Keratinocyte (primary cell): ENCODE measurements around the gene SERPINE1. TPM values are rescaled to one million over a fixed set of nuclear protein-coding genes. Genes with fewer than 3 reads are reported as not detected.

ENCODE experiments used
- DNase-seq: peaks from one replicate; pipeline ENCODE4 v3.0.0-alpha.2; 2011; ENCODE audit warnings: low read depth, missing footprints, low spot score
- FAIRE-seq: peaks from 2 replicates; lab custom pipeline; 2011; peaks lifted over from hg19 to GRCh38; lab: Jason Lieb, UNC
- H2AFZ ChIP-seq: 2 replicates; pipeline ENCODE4 v1.6.0; 2012; ENCODE audit warnings: low read length, control low read depth, inconsistent platforms; ENCODE audit not compliant: control insufficient read depth
- H3K27ac ChIP-seq: 2 replicates; pipeline ENCODE4 v1.5.1; 2011; ENCODE audit warnings: low read length; ENCODE audit not compliant: control insufficient read depth, insufficient read depth
- H3K27me3 ChIP-seq: 3 replicates; pipeline ENCODE4 v1.6.0; 2011; ENCODE audit warnings: low read length; ENCODE audit not compliant: control insufficient read depth, insufficient read depth; ENCODE audit errors: extremely low read depth
- H3K36me3 ChIP-seq, 2 experiments: 2 replicates in 1 of 2; 3 replicates in 1 of 2; pipeline ENCODE4 v1.5.1; 2011; ENCODE audit warnings: low read length in 2 of 2, mild to moderate bottlenecking in 1 of 2; ENCODE audit not compliant: control insufficient read depth in 2 of 2, insufficient read depth in 2 of 2; ENCODE audit errors: extremely low read depth in 1 of 2
- H3K4me1 ChIP-seq: 3 replicates; pipeline ENCODE4 v1.5.1; 2011; ENCODE audit warnings: low read length; ENCODE audit not compliant: control insufficient read depth, insufficient read depth; ENCODE audit errors: extremely low read depth
- H3K4me2 ChIP-seq: 3 replicates; pipeline ENCODE4 v1.6.0; 2011; ENCODE audit warnings: low read depth, low read length; ENCODE audit not compliant: control insufficient read depth, insufficient read depth; ENCODE audit errors: extremely low read depth
- H3K4me3 ChIP-seq, 3 experiments: fragments of 200-600 bp in 1 of 3; sonication (generic) in 1 of 3; 2 replicates in 2 of 3; 3 replicates in 1 of 3; pipeline ENCODE4 v1.5.1; 2011 to 2016; ENCODE audit warnings: low read length in 3 of 3, mild to moderate bottlenecking in 3 of 3, control low read depth in 2 of 3, inconsistent platforms in 1 of 3, low read depth in 1 of 3, mixed read lengths in 1 of 3, mixed run types in 1 of 3, moderate library complexity in 1 of 3; ENCODE audit not compliant: control insufficient read depth in 2 of 3, insufficient read depth in 2 of 3; ENCODE audit errors: extremely low read depth in 1 of 3
- H3K79me2 ChIP-seq: 2 replicates; pipeline ENCODE4 v1.6.0; 2012; ENCODE audit warnings: low read length; ENCODE audit not compliant: control insufficient read depth, insufficient read depth
- H3K9ac ChIP-seq: 3 replicates; pipeline ENCODE4 v1.6.0; 2011; ENCODE audit warnings: low read length; ENCODE audit not compliant: control insufficient read depth, insufficient read depth; ENCODE audit errors: extremely low read depth
- H3K9me1 ChIP-seq: 3 replicates; pipeline ENCODE4 v1.6.0; 2011; ENCODE audit warnings: low read length; ENCODE audit not compliant: control insufficient read depth, insufficient read depth; ENCODE audit errors: extremely low read depth
- H3K9me3 ChIP-seq: 2 replicates; pipeline ENCODE4 v1.5.1; 2012; ENCODE audit warnings: low read depth, low read length; ENCODE audit not compliant: control insufficient read depth
- H4K20me1 ChIP-seq: 3 replicates; pipeline ENCODE4 v1.6.0; 2011; ENCODE audit warnings: low read length; ENCODE audit not compliant: control insufficient read depth, insufficient read depth; ENCODE audit errors: extremely low read depth
- CTCF ChIP-seq, 3 experiments: IDR thresholded peaks in 1 of 3; conservative IDR thresholded peaks in 1 of 3; optimal IDR thresholded peaks in 1 of 3; 2 replicates in 2 of 3; 3 replicates in 1 of 3; pipeline versions ENCODE3 to v1.5.1; 2011; ENCODE audit warnings: low read length in 3 of 3, mild to moderate bottlenecking in 3 of 3, moderate library complexity in 2 of 3, control low read depth in 1 of 3, inconsistent platforms in 1 of 3; ENCODE audit not compliant: insufficient read depth in 2 of 3; ENCODE audit errors: extremely low read depth in 1 of 3
- EZH2 ChIP-seq: IDR thresholded peaks from one replicate; pipeline ENCODE4 v1.6.1; 2012; ENCODE audit warnings: inconsistent platforms, mild to moderate bottlenecking, low read length, moderate library complexity
- dilution Hi-C: fragments of 300-500 bp; cut with MboI; formaldehyde crosslinking; loops from one replicate; pipeline ENCODE4 v1.7.0; 2020; ENCODE audit warnings: low sequenced_read_pairs; ENCODE audit not compliant: extremely low pct_ligation_motif_present
- polyA plus RNA-seq, 5 experiments: library from polyadenylated mRNA; depleted of rRNA in 3 of 5; stranded (reverse) in 3 of 5; stranded (forward) in 1 of 5; unstranded in 1 of 5; fragments of >200 nt; gene quantifications; 1 replicate in 1 of 5; 2 replicates in 3 of 5; 3 replicates in 1 of 5; pipeline versions ENCODE4 v1.2.1 to v1.2.3, GENCODE V29; 2011 to 2012; ENCODE audit warnings: missing spikeins in 2 of 5, low read depth in 1 of 5, low replicate concordance in 1 of 5

Gene SERPINE1
- polyA plus RNA-seq, 1 donor (not counting 4 experiments of a cell fraction or from before 2014, with no cell fraction given): 522 TPM

GRCh38 chr7:101156277-101156676 is 29.4 kb downstream of the SERPINE1 start:
- Histone ChIP-seq H2AFZ (no peak overlapping the region), H3K36me3 (peaks cover 20 to 28% of the 10 kb centered on the region in 2 experiments), H3K27ac (peak overlapping the region; percentile 65), H3K9me1 (no peaks in the 10 kb centered on the region), H3K27me3 (no peaks in the 10 kb centered on the region), H3K9me3 (no peaks in the 10 kb centered on the region), H3K79me2 (peaks cover 20% of the 10 kb centered on the region), H3K4me3 (no peak overlapping the region), H4K20me1 (no peaks in the 10 kb centered on the region), H3K9ac (peak overlapping the region; percentile 13), H3K4me2 (peak overlapping the region; percentile 30), H3K4me1 (peaks cover 32% of the 10 kb centered on the region)
- dilution Hi-C loops: no loop called here
- DNase-seq: no peak
- FAIRE-seq: no peak
- TF ChIP-seq CTCF (optimal IDR thresholded peaks at IDR 0.05 in 1 of 3, IDR thresholded peaks at IDR 0.05 in 1 of 3, conservative IDR thresholded peaks at IDR 0.05 in 1 of 3; ENCODE audit: extremely low read depth in 1 of 3, insufficient read depth in 2 of 3, low read length in 3 of 3): peak in 1 of 3 experiments; percentile 21
- TF ChIP-seq EZH2: no peak

- TF ChIP-seq CTCF (optimal IDR thresholded peaks at IDR 0.05 in 1 of 3, IDR thresholded peaks at IDR 0.05 in 1 of 3, conservative IDR thresholded peaks at IDR 0.05 in 1 of 3; ENCODE audit: extremely low read depth in 1 of 3, insufficient read depth in 2 of 3, low read length in 3 of 3) (no peak), EZH2 (no peak)
- dilution Hi-C loops: no loop called here
- Histone ChIP-seq H3K4me3 (no peak overlapping the region), H3K9me3 (no peaks in the 10 kb centered on the region), H2AFZ (no peak overlapping the region), H3K4me2 (peak overlapping the region; percentile 30), H3K4me1 (peaks cover 32% of the 10 kb centered on the region), H3K9ac (no peak overlapping the region), H3K9me1 (no peaks in the 10 kb centered on the region), H3K79me2 (peaks cover 20% of the 10 kb centered on the region), H3K27me3 (no peaks in the 10 kb centered on the region), H4K20me1 (no peaks in the 10 kb centered on the region), H3K36me3 (peaks cover 21 to 34% of the 10 kb centered on the region in 2 experiments), H3K27ac (peak overlapping the region; percentile 65)
- FAIRE-seq (no peak), DNase-seq (no peak)
Observed at GRCh38 chr7:101156866-101157589, 30.1 kb downstream of the SERPINE1 start.
